Measurements from ENCODE around the gene EIF1B. TPM values are rescaled to one million over a fixed set of nuclear protein-coding genes. Genes with fewer than 3 reads are reported as not detected.

EIF1B gene
- total RNA-seq, 6 donors from 2014 or later, result 26.2 to 49.1 (median 38.8) TPM

DNA sequence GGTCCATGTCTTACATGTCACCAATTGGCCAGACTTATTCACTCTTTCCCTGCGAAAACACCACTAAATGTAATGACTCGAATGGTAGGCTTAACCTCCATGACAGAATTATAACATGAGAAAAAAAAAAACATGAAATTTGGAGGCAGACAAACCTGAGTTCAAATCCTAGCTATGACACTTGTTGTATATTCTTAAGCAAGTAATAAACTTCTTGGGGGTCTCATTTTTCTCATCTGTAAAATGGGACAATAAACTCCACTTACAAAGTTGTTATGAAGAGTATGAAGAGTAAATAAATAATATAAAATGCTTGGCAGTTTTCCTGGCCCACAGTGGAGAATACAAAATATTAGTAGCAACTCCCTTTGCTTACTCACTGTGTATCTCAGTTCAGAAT lies 11.4 kb upstream of the EIF1B start:
- 87 to 95% methylated on average over 2 of the region's 2 CpGs for WGBS, 2 donors
- no peak for ATAC-seq (ENCODE audit: low FRiP score in 2 of 2)
- peaks cover 0 to 8% (median 4%) of the 10 kb centered on the region in 4 donors for H3K4me1 ChIP-seq
- DNase-seq, result no peak
- no peak overlapping the region for H3K27ac ChIP-seq
- H3K36me3 ChIP-seq, result peaks cover 0 to 4% (median 0%) of the 10 kb centered on the region in 4 donors
- no peaks in the 10 kb centered on the region for H3K27me3 ChIP-seq
- TF ChIP-seq POLR2AphosphoS5 (IDR thresholded peaks at IDR 0.05) (no peak), EP300 (IDR thresholded peaks at IDR 0.05) (no peak), POLR2A (IDR thresholded peaks at IDR 0.05) (no peak)
- H3K9me3 ChIP-seq, result no peaks in the 10 kb centered on the region
- H3K4me3 ChIP-seq, result no peak overlapping the region

DNA sequence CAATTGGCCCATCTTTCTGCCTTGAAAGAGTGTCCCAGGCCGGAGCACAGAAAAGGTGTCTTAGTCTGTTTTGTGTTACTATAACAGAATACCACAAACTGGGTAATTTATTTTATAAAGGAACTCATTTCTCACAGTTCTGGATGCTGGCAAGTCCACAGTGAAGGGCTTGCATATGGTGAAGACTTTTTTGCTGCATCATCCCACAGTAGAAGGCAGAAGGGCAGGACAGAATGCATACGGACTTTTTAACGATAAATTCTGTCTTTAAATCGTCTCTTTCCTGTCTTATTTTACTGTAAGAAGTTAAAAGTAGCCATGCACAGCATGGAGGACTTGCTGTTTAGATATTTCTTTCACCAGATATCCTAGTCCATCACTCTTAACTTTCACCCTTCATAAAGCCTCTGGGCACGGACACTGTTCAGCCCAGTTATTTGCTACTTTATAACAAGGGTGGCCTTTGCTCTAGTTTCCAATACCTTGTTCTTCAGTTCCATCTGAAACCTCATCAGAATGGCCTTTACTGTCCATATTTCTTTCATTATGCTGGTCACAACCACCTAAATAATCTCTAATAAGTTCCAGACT lies 10.3 kb upstream of the EIF1B start:
- ATAC-seq (ENCODE audit: low FRiP score in 2 of 2) (no peak), DNase-seq (no peak)
- TF ChIP-seq, protein P1, sequence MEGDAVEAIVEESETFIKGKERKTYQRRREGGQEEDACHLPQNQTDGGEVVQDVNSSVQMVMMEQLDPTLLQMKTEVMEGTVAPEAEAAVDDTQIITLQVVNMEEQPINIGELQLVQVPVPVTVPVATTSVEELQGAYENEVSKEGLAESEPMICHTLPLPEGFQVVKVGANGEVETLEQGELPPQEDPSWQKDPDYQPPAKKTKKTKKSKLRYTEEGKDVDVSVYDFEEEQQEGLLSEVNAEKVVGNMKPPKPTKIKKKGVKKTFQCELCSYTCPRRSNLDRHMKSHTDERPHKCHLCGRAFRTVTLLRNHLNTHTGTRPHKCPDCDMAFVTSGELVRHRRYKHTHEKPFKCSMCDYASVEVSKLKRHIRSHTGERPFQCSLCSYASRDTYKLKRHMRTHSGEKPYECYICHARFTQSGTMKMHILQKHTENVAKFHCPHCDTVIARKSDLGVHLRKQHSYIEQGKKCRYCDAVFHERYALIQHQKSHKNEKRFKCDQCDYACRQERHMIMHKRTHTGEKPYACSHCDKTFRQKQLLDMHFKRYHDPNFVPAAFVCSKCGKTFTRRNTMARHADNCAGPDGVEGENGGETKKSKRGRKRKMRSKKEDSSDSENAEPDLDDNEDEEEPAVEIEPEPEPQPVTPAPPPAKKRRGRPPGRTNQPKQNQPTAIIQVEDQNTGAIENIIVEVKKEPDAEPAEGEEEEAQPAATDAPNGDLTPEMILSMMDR (IDR thresholded peaks at IDR 0.05), result no peak
- TF ChIP-seq POLR2AphosphoS5 (IDR thresholded peaks at IDR 0.05) (no peak), EP300 (IDR thresholded peaks at IDR 0.05) (no peak), POLR2A (IDR thresholded peaks at IDR 0.05) (no peak)
- WGBS, 2 donors, result 83 to 88% methylated on average over 5 of the region's 5 CpGs
- H3K4me1 ChIP-seq, result peaks cover 0 to 8% (median 4%) of the 10 kb centered on the region in 4 donors
- peak overlapping the region in 3 of 4 donors; percentile 32 to 71 (median 62) for H3K27ac ChIP-seq
- H3K4me3 ChIP-seq, result no peak overlapping the region
- H3K27me3 ChIP-seq, result no peaks in the 10 kb centered on the region
- no peaks in the 10 kb centered on the region for H3K9me3 ChIP-seq
- H3K36me3 ChIP-seq, result peaks cover 0 to 4% (median 0%) of the 10 kb centered on the region in 4 donors

DNA sequence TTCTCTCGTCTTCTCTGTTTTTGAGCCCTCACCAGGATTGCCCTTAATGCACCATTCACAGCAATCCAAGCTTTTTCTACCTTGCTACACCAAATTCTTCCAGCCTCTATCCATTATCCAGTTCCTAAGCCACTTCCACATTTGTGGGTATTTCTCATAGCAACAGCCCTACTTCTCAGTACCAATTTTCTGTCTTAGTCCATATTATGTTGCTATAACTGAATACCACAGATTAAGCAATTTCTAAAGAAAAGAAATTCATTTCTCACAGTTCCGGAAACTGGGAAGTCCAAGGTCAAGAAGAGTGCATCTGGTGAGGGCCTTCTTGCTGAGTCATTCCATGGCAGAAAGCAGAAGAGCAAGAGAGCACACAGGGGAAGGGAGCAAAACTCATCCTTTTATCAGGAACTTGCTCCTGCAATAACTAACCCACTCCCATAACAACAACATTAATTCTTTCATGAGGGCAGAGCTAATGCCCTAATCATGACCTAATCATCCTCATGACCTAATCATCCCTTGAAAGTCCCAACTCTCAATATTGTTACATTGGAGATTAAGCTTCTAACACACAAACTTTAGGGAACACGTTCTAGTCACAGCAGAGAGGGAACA lies 9.7 kb upstream of the EIF1B start:
- WGBS, 2 donors, result 60 to 75% methylated on average over 3 of the region's 3 CpGs
- no peaks in the 10 kb centered on the region for H3K27me3 ChIP-seq
- peaks cover 0 to 8% (median 4%) of the 10 kb centered on the region in 4 donors for H3K4me1 ChIP-seq
- DNase-seq, result peak in 1 of 2 donors; percentile 55
- TF ChIP-seq, protein P1 (IDR thresholded peaks at IDR 0.05), result no peak
- TF ChIP-seq POLR2A (IDR thresholded peaks at IDR 0.05) (no peak), POLR2AphosphoS5 (IDR thresholded peaks at IDR 0.05) (peak; percentile 52 to 85), EP300 (IDR thresholded peaks at IDR 0.05) (peak in 1 of 4 donors; percentile 45)
- H3K4me3 ChIP-seq, result no peak overlapping the region
- peaks cover 0 to under 1% (median 0%) of the 10 kb centered on the region in 4 donors for H3K36me3 ChIP-seq
- H3K9me3 ChIP-seq, result no peaks in the 10 kb centered on the region
- peak overlapping the region in 3 of 4 donors; percentile 32 to 71 (median 62) for H3K27ac ChIP-seq
- ATAC-seq (ENCODE audit: low FRiP score in 2 of 2), result peak; percentile 75 to 96

DNA sequence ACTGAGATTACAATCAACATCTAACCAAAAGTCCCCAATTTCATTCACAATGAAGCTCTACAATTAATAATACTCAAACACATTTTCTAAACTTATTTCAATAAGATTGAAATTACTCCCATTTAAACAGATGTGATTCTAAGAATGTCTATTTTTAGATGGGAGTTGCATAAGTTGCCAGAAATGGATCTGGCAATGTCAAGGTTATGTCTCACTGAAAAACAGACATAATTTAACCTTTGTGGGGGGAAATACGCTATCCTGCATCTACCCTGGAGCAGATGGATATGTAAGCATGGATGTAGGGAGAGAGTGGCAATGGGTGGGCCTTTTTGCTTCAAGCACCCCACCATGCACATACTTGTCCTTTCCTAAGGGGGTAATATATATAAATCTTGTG lies 6.7 kb upstream of the EIF1B start:
- 66 to 79% methylated on average over 1 of the region's 1 CpG for WGBS, 2 donors
- Histone ChIP-seq H3K27me3 (no peaks in the 10 kb centered on the region), H3K4me1 (peaks cover 0 to 8% (median 4%) of the 10 kb centered on the region in 4 donors), H3K9me3 (no peaks in the 10 kb centered on the region), H3K27ac (no peak overlapping the region), H3K4me3 (no peak overlapping the region), H3K36me3 (no peaks in the 10 kb centered on the region)
- DNase-seq, result no peak
- TF ChIP-seq EP300 (IDR thresholded peaks at IDR 0.05) (no peak), POLR2AphosphoS5 (IDR thresholded peaks at IDR 0.05) (no peak), POLR2A (IDR thresholded peaks at IDR 0.05) (no peak)
- TF ChIP-seq, protein P1 (IDR thresholded peaks at IDR 0.05), result no peak
- no peak for ATAC-seq (ENCODE audit: low FRiP score in 2 of 2)

DNA sequence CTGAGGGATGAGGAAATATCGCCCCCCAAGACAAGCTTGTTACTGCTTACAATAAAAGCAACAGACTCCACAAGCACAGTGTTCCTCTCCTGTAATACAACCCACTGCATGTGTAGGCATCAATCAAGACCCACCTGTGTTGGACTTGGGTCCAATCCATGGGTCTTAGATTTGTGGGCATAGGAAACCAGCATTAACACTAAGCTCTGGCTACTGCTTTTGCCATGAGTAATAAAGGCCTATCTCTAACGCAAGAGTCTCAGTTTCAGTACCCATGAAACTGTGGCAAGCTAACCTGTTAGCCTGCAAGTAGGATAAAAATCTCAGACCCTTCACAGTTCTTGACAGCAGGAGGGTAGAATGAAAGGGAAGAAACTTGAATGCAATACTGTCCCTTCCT lies 5.2 kb upstream of the EIF1B start:
- TF ChIP-seq EP300 (IDR thresholded peaks at IDR 0.05) (no peak), POLR2AphosphoS5 (IDR thresholded peaks at IDR 0.05) (no peak), POLR2A (IDR thresholded peaks at IDR 0.05) (no peak)
- TF ChIP-seq, protein P1 (IDR thresholded peaks at IDR 0.05), result no peak
- Histone ChIP-seq H3K9me3 (no peaks in the 10 kb centered on the region), H3K4me1 (peaks cover 4 to 13% (median 8%) of the 10 kb centered on the region in 4 donors), H3K4me3 (no peak overlapping the region), H3K36me3 (no peaks in the 10 kb centered on the region), H3K27me3 (no peaks in the 10 kb centered on the region), H3K27ac (no peak overlapping the region)
- ATAC-seq (ENCODE audit: low FRiP score in 2 of 2) (no peak), DNase-seq (no peak)
- WGBS, 2 donors, result 80 to 85% methylated on average over 2 of the region's 2 CpGs

Data from upper lobe of left lung (tissue), 6 donors.